HEK293 (cell line): ENCODE results near the gene TRIP10.

Experiments
- BCL11A ChIP-seq: fragments of 450-650 bp; formaldehyde crosslinking; IDR thresholded peaks from 2 replicates; pipeline ENCODE4 v1.5.1; 2016; ENCODE audit warnings: low read depth, missing biosample characterization, missing genetic modification characterization
- BCL11B ChIP-seq: fragments of 450-650 bp; formaldehyde crosslinking; IDR thresholded peaks from 2 replicates; pipeline ENCODE4 v1.5.1; 2016; ENCODE audit warnings: low read depth, missing biosample characterization, missing genetic modification characterization
- GLI2 ChIP-seq: fragments of 450-650 bp; formaldehyde crosslinking; IDR thresholded peaks from 2 replicates; pipeline ENCODE4; 2017; ENCODE audit warnings: missing biosample characterization, missing genetic modification characterization, low read depth, borderline replicate concordance
- GLIS2 ChIP-seq: fragments of 450-650 bp; formaldehyde crosslinking; IDR thresholded peaks from 2 replicates; pipeline ENCODE4 v1.5.1; 2016; ENCODE audit warnings: missing biosample characterization, missing genetic modification characterization
- HOXC10 ChIP-seq: sonication (generic); formaldehyde crosslinking; IDR thresholded peaks from 2 replicates; pipeline ENCODE4 v1.8.1; 2023; ENCODE audit warnings: mild to moderate bottlenecking, missing genetic modification reagents
- INSM2 ChIP-seq: fragments of 450-650 bp; formaldehyde crosslinking; IDR thresholded peaks from 2 replicates; pipeline ENCODE4 v1.5.1; 2016; ENCODE audit warnings: missing biosample characterization, missing genetic modification characterization
- KLF17 ChIP-seq: fragments of 450-650 bp; formaldehyde crosslinking; IDR thresholded peaks from 2 replicates; pipeline ENCODE4 v1.5.1; 2016; ENCODE audit warnings: missing biosample characterization, missing genetic modification characterization
- OSR2 ChIP-seq: fragments of 450-650 bp; formaldehyde crosslinking; IDR thresholded peaks from 2 replicates; pipeline ENCODE4 v1.5.1; 2016; ENCODE audit warnings: missing biosample characterization, missing genetic modification characterization
- SCRT2 ChIP-seq: fragments of 450-650 bp; formaldehyde crosslinking; IDR thresholded peaks from 2 replicates; pipeline ENCODE4 v1.5.1; 2016; ENCODE audit warnings: missing biosample characterization, missing genetic modification characterization
- YY1 ChIP-seq: fragments of 450-650 bp; formaldehyde crosslinking; IDR thresholded peaks from 2 replicates; pipeline ENCODE4 v1.5.1; 2018; ENCODE audit warnings: missing biosample characterization, missing genetic modification characterization
- ZBTB1 ChIP-seq: fragments of 450-650 bp; formaldehyde crosslinking; IDR thresholded peaks from 2 replicates; pipeline ENCODE4 v1.5.1; 2016; ENCODE audit warnings: missing biosample characterization, missing genetic modification characterization
- ZBTB20 ChIP-seq: fragments of 450-650 bp; formaldehyde crosslinking; IDR thresholded peaks from 2 replicates; pipeline ENCODE4 v1.5.1; 2016; ENCODE audit warnings: missing biosample characterization, missing genetic modification characterization
- ZBTB7A ChIP-seq: fragments of 450-650 bp; formaldehyde crosslinking; IDR thresholded peaks from 2 replicates; pipeline ENCODE4 v1.5.1; 2016; ENCODE audit warnings: low read depth, missing biosample characterization, missing genetic modification characterization
- ZFP69B ChIP-seq: fragments of 450-650 bp; formaldehyde crosslinking; IDR thresholded peaks from 2 replicates; pipeline ENCODE4 v1.5.1; 2016; ENCODE audit warnings: missing biosample characterization, missing genetic modification characterization
- ZNF146 ChIP-seq: fragments of 450-650 bp; formaldehyde crosslinking; IDR thresholded peaks from 2 replicates; pipeline ENCODE4 v1.5.1; 2016; ENCODE audit warnings: missing biosample characterization, missing genetic modification characterization
- ZNF202 ChIP-seq: fragments of 450-650 bp; formaldehyde crosslinking; IDR thresholded peaks from 2 replicates; pipeline ENCODE4 v1.5.1; 2016; ENCODE audit warnings: missing biosample characterization, missing genetic modification characterization, borderline replicate concordance
- ZNF292 ChIP-seq: fragments of 450-650 bp; formaldehyde crosslinking; IDR thresholded peaks from 2 replicates; pipeline ENCODE4 v1.5.1; 2016; ENCODE audit warnings: low read depth, missing biosample characterization, missing genetic modification characterization, borderline replicate concordance
- ZNF311 ChIP-seq: fragments of 450-650 bp; formaldehyde crosslinking; IDR thresholded peaks from 2 replicates; pipeline ENCODE4 v1.5.1; 2017; ENCODE audit warnings: missing biosample characterization, missing genetic modification characterization, borderline replicate concordance
- ZNF391 ChIP-seq: fragments of 450-650 bp; formaldehyde crosslinking; IDR thresholded peaks from 2 replicates; pipeline ENCODE4 v1.5.1; 2016; ENCODE audit warnings: low read depth, missing biosample characterization, missing genetic modification characterization, borderline replicate concordance
- ZNF518A ChIP-seq: fragments of 450-650 bp; formaldehyde crosslinking; conservative IDR thresholded peaks from 2 replicates; pipeline ENCODE4 v1.5.1; 2016; ENCODE audit warnings: low read depth, missing biosample characterization, missing genetic modification characterization
- ZNF521 ChIP-seq: fragments of 450-650 bp; formaldehyde crosslinking; IDR thresholded peaks from 2 replicates; pipeline ENCODE4 v1.5.1; 2017; ENCODE audit warnings: missing biosample characterization, mild to moderate bottlenecking, missing genetic modification characterization
- ZNF529 ChIP-seq: fragments of 450-650 bp; formaldehyde crosslinking; IDR thresholded peaks from 2 replicates; pipeline ENCODE4 v1.5.1; 2017; ENCODE audit warnings: missing genetic modification characterization, missing biosample characterization; ENCODE audit not compliant: insufficient replicate concordance
- ZNF561 ChIP-seq: fragments of 450-650 bp; IDR thresholded peaks from 2 replicates; pipeline ENCODE4 v1.5.1; 2018; ENCODE audit warnings: missing biosample characterization, missing genetic modification characterization, borderline replicate concordance
- ZNF571 ChIP-seq: fragments of 450-650 bp; formaldehyde crosslinking; IDR thresholded peaks from 2 replicates; pipeline ENCODE4 v1.5.0; 2017; ENCODE audit warnings: missing biosample characterization, missing genetic modification characterization
- ZNF785 ChIP-seq: fragments of 450-650 bp; formaldehyde crosslinking; IDR thresholded peaks from 2 replicates; pipeline ENCODE4 v1.5.1; 2016; ENCODE audit warnings: missing biosample characterization, missing genetic modification characterization
- TF ChIP-seq, protein P1 (sequence below): fragments of 450-650 bp; formaldehyde crosslinking; IDR thresholded peaks from 2 replicates; pipeline ENCODE4 v1.5.1; 2016; ENCODE audit warnings: missing biosample characterization, missing genetic modification characterization
- TF ChIP-seq, protein P2 (sequence below): fragments of 450-650 bp; formaldehyde crosslinking; IDR thresholded peaks from 2 replicates; pipeline ENCODE4 v1.5.1; 2016; ENCODE audit warnings: missing biosample characterization, missing genetic modification characterization
- TF ChIP-seq, protein P3 (sequence below): fragments of 450-650 bp; formaldehyde crosslinking; IDR thresholded peaks from 2 replicates; pipeline ENCODE4 v1.5.1; 2016; ENCODE audit warnings: missing biosample characterization, missing genetic modification characterization, low read depth

TRIP10 gene

DNA sequence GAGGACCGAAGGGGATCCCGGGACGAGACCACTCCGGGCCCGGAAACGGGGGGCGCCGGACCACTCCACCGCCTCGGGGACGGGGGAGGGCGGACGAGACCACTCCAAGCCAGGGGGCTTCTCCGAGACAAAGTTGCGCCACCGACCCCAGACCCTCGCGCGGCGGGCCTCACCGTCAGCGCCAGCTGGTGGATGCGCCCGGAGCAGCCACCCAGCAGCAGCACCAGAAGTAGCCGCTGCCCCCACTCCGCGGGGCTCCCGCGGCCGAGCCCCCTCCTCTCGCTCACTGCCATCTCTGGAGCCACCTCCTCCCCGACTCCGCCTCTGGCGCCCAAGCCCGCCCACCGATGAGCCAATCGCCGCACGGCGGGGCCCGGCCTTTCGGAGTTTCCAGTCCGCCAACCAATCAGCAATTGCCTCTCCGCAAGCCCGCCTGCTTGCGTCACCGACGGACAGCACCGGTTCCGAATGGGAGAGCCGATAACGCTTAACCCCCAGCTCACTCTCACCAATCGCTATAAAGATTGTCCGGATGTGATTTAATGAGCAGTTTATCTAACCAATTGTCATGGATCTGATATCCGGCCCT, 2.1 kb upstream of the TRIP10 start, which contains the start of gene GPR108 (continued):
- TF ChIP-seq KLF17 (tag by site-specific recombination) = peak; percentile 97
- TF ChIP-seq ZNF518A = 0 out of 2 replicates have a peak, but pooled peaks have one; percentile 34
- peak; percentile 77 for TF ChIP-seq ZNF785 (tag by site-specific recombination)
- TF ChIP-seq, protein P1, sequence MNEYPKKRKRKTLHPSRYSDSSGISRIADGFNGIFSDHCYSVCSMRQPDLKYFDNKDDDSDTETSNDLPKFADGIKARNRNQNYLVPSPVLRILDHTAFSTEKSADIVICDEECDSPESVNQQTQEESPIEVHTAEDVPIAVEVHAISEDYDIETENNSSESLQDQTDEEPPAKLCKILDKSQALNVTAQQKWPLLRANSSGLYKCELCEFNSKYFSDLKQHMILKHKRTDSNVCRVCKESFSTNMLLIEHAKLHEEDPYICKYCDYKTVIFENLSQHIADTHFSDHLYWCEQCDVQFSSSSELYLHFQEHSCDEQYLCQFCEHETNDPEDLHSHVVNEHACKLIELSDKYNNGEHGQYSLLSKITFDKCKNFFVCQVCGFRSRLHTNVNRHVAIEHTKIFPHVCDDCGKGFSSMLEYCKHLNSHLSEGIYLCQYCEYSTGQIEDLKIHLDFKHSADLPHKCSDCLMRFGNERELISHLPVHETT (tag by site-specific recombination) = peak; percentile 95
- TF ChIP-seq ZNF529 (tag by site-specific recombination) = no peak
- peak; percentile 45; the same call in 1 of the 2 replicates for TF ChIP-seq ZNF146
- peak; percentile 88; the same call in 1 of the 2 replicates for TF ChIP-seq ZNF391 (tag by site-specific recombination)
- no peak for TF ChIP-seq ZNF521 (tag by site-specific recombination)
- no peak for TF ChIP-seq ZNF202 (tag by site-specific recombination)
- peak; percentile 94 for TF ChIP-seq ZFP69B (tag by site-specific recombination)
- no peak for TF ChIP-seq BCL11A (tag by site-specific recombination)
- TF ChIP-seq ZNF561 (tag by site-specific recombination) = peak; percentile 83; the same call in 1 of the 2 replicates
- TF ChIP-seq ZBTB1 (tag by site-specific recombination) = 0 out of 2 replicates have a peak, but pooled peaks have one; percentile 46
- no peak for TF ChIP-seq ZNF292 (tag by site-specific recombination)
- TF ChIP-seq YY1 (tag by site-specific recombination) = peak; percentile 78
- TF ChIP-seq INSM2 (tag by site-specific recombination) = peak; percentile 93
- TF ChIP-seq, protein P2, sequence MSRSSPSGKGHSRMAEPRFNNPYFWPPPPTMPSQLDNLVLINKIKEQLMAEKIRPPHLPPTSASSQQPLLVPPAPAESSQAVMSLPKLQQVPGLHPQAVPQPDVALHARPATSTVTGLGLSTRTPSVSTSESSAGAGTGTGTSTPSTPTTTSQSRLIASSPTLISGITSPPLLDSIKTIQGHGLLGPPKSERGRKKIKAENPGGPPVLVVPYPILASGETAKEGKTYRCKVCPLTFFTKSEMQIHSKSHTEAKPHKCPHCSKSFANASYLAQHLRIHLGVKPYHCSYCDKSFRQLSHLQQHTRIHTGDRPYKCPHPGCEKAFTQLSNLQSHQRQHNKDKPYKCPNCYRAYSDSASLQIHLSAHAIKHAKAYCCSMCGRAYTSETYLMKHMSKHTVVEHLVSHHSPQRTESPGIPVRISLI (tag by site-specific recombination) = no peak
- no peak for TF ChIP-seq GLI2 (tag by site-specific recombination)
- peak; percentile 89 for TF ChIP-seq GLIS2 (tag by site-specific recombination)
- TF ChIP-seq BCL11B (tag by site-specific recombination) = peak; percentile 37; the same call in 1 of the 2 replicates
- no peak for TF ChIP-seq ZNF311
- TF ChIP-seq HOXC10 = no peak
- TF ChIP-seq ZBTB20 (tag by site-specific recombination) = peak; percentile 32; the same call in 1 of the 2 replicates
- TF ChIP-seq, protein P3, sequence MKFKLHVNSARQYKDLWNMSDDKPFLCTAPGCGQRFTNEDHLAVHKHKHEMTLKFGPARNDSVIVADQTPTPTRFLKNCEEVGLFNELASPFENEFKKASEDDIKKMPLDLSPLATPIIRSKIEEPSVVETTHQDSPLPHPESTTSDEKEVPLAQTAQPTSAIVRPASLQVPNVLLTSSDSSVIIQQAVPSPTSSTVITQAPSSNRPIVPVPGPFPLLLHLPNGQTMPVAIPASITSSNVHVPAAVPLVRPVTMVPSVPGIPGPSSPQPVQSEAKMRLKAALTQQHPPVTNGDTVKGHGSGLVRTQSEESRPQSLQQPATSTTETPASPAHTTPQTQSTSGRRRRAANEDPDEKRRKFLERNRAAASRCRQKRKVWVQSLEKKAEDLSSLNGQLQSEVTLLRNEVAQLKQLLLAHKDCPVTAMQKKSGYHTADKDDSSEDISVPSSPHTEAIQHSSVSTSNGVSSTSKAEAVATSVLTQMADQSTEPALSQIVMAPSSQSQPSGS (tag by site-specific recombination) = no peak
- TF ChIP-seq OSR2 (tag by site-specific recombination) = peak; percentile 73
- no peak for TF ChIP-seq ZNF571 (tag by site-specific recombination)
- peak; percentile 99 for TF ChIP-seq ZBTB7A (tag by site-specific recombination)
- TF ChIP-seq SCRT2 = no peak
